Measurements from ENCODE around the gene DDX10. TPM values are rescaled to one million over a fixed set of nuclear protein-coding genes. Genes with fewer than 3 reads are reported as not detected.

The DDX10 gene
- total and polyA plus RNA-seq, 4 donors = 8.0 to 11.8 (median 9.0) TPM

DNA sequence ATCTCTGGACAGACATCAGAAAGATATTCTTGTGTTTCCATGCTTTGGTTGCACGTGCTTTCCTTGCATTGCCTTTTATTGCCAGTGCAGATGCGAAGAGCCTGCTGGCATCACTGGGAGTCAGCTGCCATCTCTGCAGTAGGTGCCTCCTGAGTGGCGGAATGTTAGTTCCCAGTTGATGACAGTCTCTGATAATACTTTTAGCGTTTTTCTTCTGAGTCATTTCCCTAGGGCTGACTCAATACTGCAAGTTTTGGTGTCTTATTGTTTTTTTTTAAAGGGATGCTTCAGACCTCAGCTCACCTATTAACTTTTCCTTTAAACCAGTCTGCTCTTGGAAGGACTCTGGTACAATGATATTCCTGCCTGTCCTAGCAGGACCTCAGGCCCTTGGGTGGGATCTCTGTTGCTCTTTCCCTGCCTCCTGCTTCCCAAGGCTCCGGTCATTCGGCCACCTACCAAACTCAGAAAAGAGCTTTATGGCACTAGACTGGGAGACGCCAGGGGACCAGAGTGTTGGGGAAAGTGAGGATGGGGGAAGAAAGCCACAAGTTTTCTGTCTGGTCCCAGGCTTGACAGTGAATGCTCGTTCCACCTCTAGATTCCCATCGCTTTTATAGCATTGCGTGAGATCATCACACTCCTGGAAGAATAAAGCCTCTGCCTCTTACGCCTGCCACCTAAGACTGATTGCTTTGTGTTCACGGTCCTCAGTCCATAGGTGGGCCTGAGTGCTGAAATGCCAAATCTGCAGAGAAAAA is 308.7 kb downstream of the DDX10 start:
- Histone ChIP-seq H3K36me3 (ENCODE audit: control insufficient read depth in 4 of 4, insufficient read depth in 3 of 4, low read depth in 1 of 4, low read length in 3 of 4) (no peaks in the 10 kb centered on the region), H3K9me3 (ENCODE audit: control insufficient read depth in 4 of 4, low read length in 3 of 4) (no peaks in the 10 kb centered on the region), H3K9ac (ENCODE audit: low read depth in 1 of 2, low read length in 2 of 2) (no peak overlapping the region), H3K4me1 (ENCODE audit: control insufficient read depth in 4 of 4, insufficient read depth in 4 of 4, low read length in 3 of 4) (no peaks in the 10 kb centered on the region), H3K27ac (ENCODE audit: low read depth in 1 of 2, low read length in 2 of 2) (no peak overlapping the region), H3K27me3 (ENCODE audit: control insufficient read depth in 4 of 4, insufficient read depth in 4 of 4, low read length in 3 of 4) (no peaks in the 10 kb centered on the region), H3K4me3 (ENCODE audit: low read depth in 1 of 3, low read length in 3 of 3) (no peak overlapping the region)
- DNase-seq (ENCODE audit: low spot score) = no peak
- TF ChIP-seq RXRA (IDR thresholded peaks at IDR 0.05) = no peak
- no peak for TF ChIP-seq TAF1 (conservative IDR thresholded peaks at IDR 0.05)
- TF ChIP-seq FOXA2 (IDR thresholded peaks at IDR 0.05) = no peak
- 82% methylated on average over 12 of the region's 12 CpGs for WGBS

DNA sequence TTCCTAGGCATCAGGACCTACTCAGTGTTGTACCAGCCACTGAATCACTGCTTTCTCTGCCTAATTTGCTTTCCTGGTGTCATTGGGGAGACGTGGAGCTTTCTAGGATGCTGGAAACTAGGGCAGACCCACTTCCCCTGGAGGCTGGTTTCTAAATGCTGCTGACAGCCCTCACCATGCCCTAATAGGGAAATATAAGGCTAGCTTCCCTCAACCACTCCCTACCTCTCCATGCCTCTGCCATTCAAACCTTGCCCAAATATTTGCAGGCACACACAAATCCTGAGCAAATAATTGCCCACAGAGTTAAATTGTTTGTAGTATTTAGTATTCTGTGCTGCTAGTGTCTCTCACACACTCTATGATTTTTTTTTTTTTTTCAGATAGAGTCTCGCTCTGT is 310.2 kb downstream of the DDX10 start:
- no peak for TF ChIP-seq TAF1 (conservative IDR thresholded peaks at IDR 0.05)
- TF ChIP-seq NR2F2 (IDR thresholded peaks at IDR 0.05) = no peak
- no peak for TF ChIP-seq FOXA1 (IDR thresholded peaks at IDR 0.05)
- no peak for TF ChIP-seq FOXA2 (IDR thresholded peaks at IDR 0.05)
- TF ChIP-seq YY1 (IDR thresholded peaks at IDR 0.05) = no peak
- TF ChIP-seq HNF4A (conservative IDR thresholded peaks at IDR 0.05) = no peak
- no peak for TF ChIP-seq ATF3 (IDR thresholded peaks at IDR 0.05)
- TF ChIP-seq REST (IDR thresholded peaks at IDR 0.05) = no peak
- no peak for TF ChIP-seq RAD21 (IDR thresholded peaks at IDR 0.05)
- TF ChIP-seq HNF4G (IDR thresholded peaks at IDR 0.05) = no peak
- no peak overlapping the region for H3K4me3 ChIP-seq (ENCODE audit: low read depth in 1 of 3, low read length in 3 of 3)
- no peaks in the 10 kb centered on the region for H3K9me3 ChIP-seq (ENCODE audit: control insufficient read depth in 4 of 4, low read length in 3 of 4)
- no peaks in the 10 kb centered on the region for H3K27me3 ChIP-seq (ENCODE audit: control insufficient read depth in 4 of 4, insufficient read depth in 4 of 4, low read length in 3 of 4)
- no peak overlapping the region for H3K9ac ChIP-seq (ENCODE audit: low read depth in 1 of 2, low read length in 2 of 2)
- H3K27ac ChIP-seq (ENCODE audit: low read depth in 1 of 2, low read length in 2 of 2) = no peak overlapping the region
- no peaks in the 10 kb centered on the region for H3K36me3 ChIP-seq (ENCODE audit: control insufficient read depth in 4 of 4, insufficient read depth in 3 of 4, low read depth in 1 of 4, low read length in 3 of 4)
- DNase-seq (ENCODE audit: low spot score) = no peak
- no peaks in the 10 kb centered on the region for H3K4me1 ChIP-seq (ENCODE audit: control insufficient read depth in 4 of 4, insufficient read depth in 4 of 4, low read length in 3 of 4)
- 49% methylated on average over 2 of the region's 2 CpGs for WGBS

- Histone ChIP-seq H3K9me3 (ENCODE audit: control insufficient read depth in 4 of 4, low read length in 3 of 4) (no peaks in the 10 kb centered on the region), H3K27me3 (ENCODE audit: control insufficient read depth in 4 of 4, insufficient read depth in 4 of 4, low read length in 3 of 4) (no peaks in the 10 kb centered on the region), H3K27ac (ENCODE audit: low read depth in 1 of 2, low read length in 2 of 2) (no peak overlapping the region), H3K36me3 (ENCODE audit: control insufficient read depth in 4 of 4, insufficient read depth in 3 of 4, low read depth in 1 of 4, low read length in 3 of 4) (no peaks in the 10 kb centered on the region), H3K4me3 (ENCODE audit: low read depth in 1 of 3, low read length in 3 of 3) (no peak overlapping the region), H3K9ac (ENCODE audit: low read depth in 1 of 2, low read length in 2 of 2) (no peak overlapping the region), H3K4me1 (ENCODE audit: control insufficient read depth in 4 of 4, insufficient read depth in 4 of 4, low read length in 3 of 4) (no peaks in the 10 kb centered on the region)
- DNase-seq (ENCODE audit: low spot score) = no peak
- WGBS = 66% methylated on average over 6 of the region's 6 CpGs
- TF ChIP-seq SP1 (IDR thresholded peaks at IDR 0.05) (no peak), RXRA (IDR thresholded peaks at IDR 0.05) (no peak), ZBTB33 (IDR thresholded peaks at IDR 0.05) (no peak), RAD21 (IDR thresholded peaks at IDR 0.05) (no peak), ATF3 (IDR thresholded peaks at IDR 0.05) (no peak), NR2F2 (IDR thresholded peaks at IDR 0.05) (no peak), YY1 (IDR thresholded peaks at IDR 0.05) (no peak), FOXA2 (IDR thresholded peaks at IDR 0.05) (no peak), HNF4A (conservative IDR thresholded peaks at IDR 0.05) (no peak), MAX (IDR thresholded peaks at IDR 0.05) (no peak), CTCF (IDR thresholded peaks at IDR 0.05; ENCODE audit: low read depth, low read length, missing input control) (no peak), FOXA1 (IDR thresholded peaks at IDR 0.05) (no peak), TAF1 (conservative IDR thresholded peaks at IDR 0.05) (no peak)
These were observed 310.8 kb downstream of the DDX10 start for GRCh38 chr11:108975641-108976071.
